ENCODE data around the gene ADIPOR1. TPM values are rescaled to one million over a fixed set of nuclear protein-coding genes. Genes with fewer than 3 reads are reported as not detected.

Gene ADIPOR1
- polyA plus RNA-seq, 1 of the 3 experiments (the other 2 are of a cell fraction), result 82.2 TPM

DNA sequence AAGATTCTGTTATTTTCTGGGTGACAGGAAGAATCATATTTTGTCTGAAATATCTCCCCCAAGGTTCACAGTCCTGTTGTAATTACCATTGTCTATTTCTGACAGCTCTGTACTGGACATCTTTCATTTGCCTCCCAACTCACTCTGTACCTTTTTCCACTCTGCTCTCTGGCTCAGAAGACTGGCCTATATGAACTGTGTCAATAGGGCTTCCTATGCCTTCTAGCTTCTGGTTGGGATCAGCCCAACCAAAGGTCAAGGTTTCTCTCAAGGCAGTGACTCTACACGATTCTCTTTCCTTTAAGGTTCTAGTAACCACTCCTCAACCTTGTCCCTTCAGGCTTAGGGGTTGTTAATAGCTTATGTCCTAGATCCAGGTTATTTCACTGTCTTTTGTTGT is 48.6 kb downstream of the ADIPOR1 start:
- H3K4me3 ChIP-seq (ENCODE audit: low read depth in 2 of 2, low read length in 1 of 2), result no peak overlapping the region
- H3K9me3 ChIP-seq, result no peaks in the 10 kb centered on the region
- no peak for TF ChIP-seq SIN3A (IDR thresholded peaks at IDR 0.05; ENCODE audit: borderline replicate concordance, low read depth, low read length)
- no peak for TF ChIP-seq CTCF (IDR thresholded peaks at IDR 0.05)
- TF ChIP-seq ZBTB33 (IDR thresholded peaks at IDR 0.05; ENCODE audit: borderline replicate concordance, low read depth), result no peak
- TF ChIP-seq TEAD4 (IDR thresholded peaks at IDR 0.05; ENCODE audit: borderline replicate concordance, insufficient read depth), result no peak
- TF ChIP-seq RAD21 (IDR thresholded peaks at IDR 0.05; ENCODE audit: low read length), result no peak
- no peak for TF ChIP-seq MAX (IDR thresholded peaks at IDR 0.05; ENCODE audit: low read depth)
- no peak for TF ChIP-seq CHD2 (IDR thresholded peaks at IDR 0.05; ENCODE audit: low read length, partially characterized antibody)
- no peaks in the 10 kb centered on the region for H3K79me2 ChIP-seq (ENCODE audit: insufficient read depth)
- H4K20me1 ChIP-seq (ENCODE audit: insufficient read depth), result no peaks in the 10 kb centered on the region
- no peaks in the 10 kb centered on the region for H3K4me1 ChIP-seq (ENCODE audit: control insufficient read depth in 1 of 2, insufficient read depth in 2 of 2, low read depth in 1 of 2, low read length in 1 of 2)
- H3K36me3 ChIP-seq (replicated peaks in 1 of 2; ENCODE audit: control insufficient read depth in 1 of 2, insufficient read depth in 2 of 2, low read length in 1 of 2), result peaks cover 57 to 76% of the 10 kb centered on the region in 2 experiments
- H3K27ac ChIP-seq (ENCODE audit: low read depth in 2 of 2, low read length in 1 of 2), result no peak overlapping the region
- CTCF ChIA-PET, result no interaction called here
- H3K9me2 ChIP-seq, result no peaks in the 10 kb centered on the region
- POLR2A ChIA-PET, result no interaction called here
- no peaks in the 10 kb centered on the region for H3K27me3 ChIP-seq (ENCODE audit: insufficient read depth)
- no peak overlapping the region for H3K9ac ChIP-seq
- no peaks in the 10 kb centered on the region for H3F3A ChIP-seq (replicated peaks; ENCODE audit: insufficient read depth)
- WGBS (ENCODE audit: low lambda C conversion rate), result 77% methylated on average over 1 of the region's 1 CpG
- no peak overlapping the region for H2AFZ ChIP-seq (ENCODE audit: low read depth)
- no peak for DNase-seq
- no peak overlapping the region for H3K4me2 ChIP-seq

DNA sequence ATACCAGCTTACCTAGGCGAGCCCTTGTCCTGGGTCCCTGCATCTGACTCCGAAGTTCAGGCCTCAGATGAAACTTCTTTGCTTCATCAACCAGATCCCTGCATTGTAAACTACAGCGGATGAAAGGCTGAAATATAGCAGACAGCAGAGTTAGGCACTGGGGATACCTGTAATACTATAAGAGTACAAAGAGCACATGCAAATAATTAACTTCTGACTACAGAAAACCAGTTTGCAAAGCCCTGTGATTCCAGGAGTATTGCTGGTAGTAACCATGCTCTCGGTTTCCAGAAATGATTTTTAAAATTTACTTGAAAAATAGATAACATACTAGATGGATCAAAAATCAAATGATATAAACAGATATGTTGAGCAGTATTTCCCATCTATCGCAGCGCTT is 49.1 kb downstream of the ADIPOR1 start:
- H3K27me3 ChIP-seq (ENCODE audit: insufficient read depth), result no peaks in the 10 kb centered on the region

More for the DNA sequence above, 49.1 kb downstream of the ADIPOR1 start:
- H4K20me1 ChIP-seq (ENCODE audit: insufficient read depth), result no peaks in the 10 kb centered on the region
- DNase-seq, result no peak
- no peak overlapping the region for H3K4me2 ChIP-seq
- H3K9me3 ChIP-seq, result no peaks in the 10 kb centered on the region
- peaks cover 59 to 75% of the 10 kb centered on the region in 2 experiments for H3K36me3 ChIP-seq (replicated peaks in 1 of 2; ENCODE audit: control insufficient read depth in 1 of 2, insufficient read depth in 2 of 2, low read length in 1 of 2)
- TF ChIP-seq POLR2AphosphoS5 (IDR thresholded peaks at IDR 0.05; ENCODE audit: low read depth, low read length), result no peak
- TF ChIP-seq FOXJ3 (CRISPR knock-in tag; IDR thresholded peaks at IDR 0.05), result no peak
- no peak for TF ChIP-seq REST (IDR thresholded peaks at IDR 0.05; ENCODE audit: low read depth, low read length)
- TF ChIP-seq NRF1 (IDR thresholded peaks at IDR 0.05; ENCODE audit: low read depth, low read length), result no peak
- TF ChIP-seq FOSL2 (IDR thresholded peaks at IDR 0.05; ENCODE audit: borderline replicate concordance, low read depth), result no peak
- TF ChIP-seq, protein P1, sequence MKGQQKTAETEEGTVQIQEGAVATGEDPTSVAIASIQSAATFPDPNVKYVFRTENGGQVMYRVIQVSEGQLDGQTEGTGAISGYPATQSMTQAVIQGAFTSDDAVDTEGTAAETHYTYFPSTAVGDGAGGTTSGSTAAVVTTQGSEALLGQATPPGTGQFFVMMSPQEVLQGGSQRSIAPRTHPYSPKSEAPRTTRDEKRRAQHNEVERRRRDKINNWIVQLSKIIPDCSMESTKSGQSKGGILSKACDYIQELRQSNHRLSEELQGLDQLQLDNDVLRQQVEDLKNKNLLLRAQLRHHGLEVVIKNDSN (IDR thresholded peaks at IDR 0.05; ENCODE audit: borderline replicate concordance, low read depth), result no peak
- TF ChIP-seq FOXM1 (IDR thresholded peaks at IDR 0.05; ENCODE audit: low read depth), result no peak
- no peak for TF ChIP-seq GABPA (IDR thresholded peaks at IDR 0.05; ENCODE audit: low read depth)
- no peak for TF ChIP-seq MXI1 (IDR thresholded peaks at IDR 0.05; ENCODE audit: low read depth, low read length)
- TF ChIP-seq, protein P2, sequence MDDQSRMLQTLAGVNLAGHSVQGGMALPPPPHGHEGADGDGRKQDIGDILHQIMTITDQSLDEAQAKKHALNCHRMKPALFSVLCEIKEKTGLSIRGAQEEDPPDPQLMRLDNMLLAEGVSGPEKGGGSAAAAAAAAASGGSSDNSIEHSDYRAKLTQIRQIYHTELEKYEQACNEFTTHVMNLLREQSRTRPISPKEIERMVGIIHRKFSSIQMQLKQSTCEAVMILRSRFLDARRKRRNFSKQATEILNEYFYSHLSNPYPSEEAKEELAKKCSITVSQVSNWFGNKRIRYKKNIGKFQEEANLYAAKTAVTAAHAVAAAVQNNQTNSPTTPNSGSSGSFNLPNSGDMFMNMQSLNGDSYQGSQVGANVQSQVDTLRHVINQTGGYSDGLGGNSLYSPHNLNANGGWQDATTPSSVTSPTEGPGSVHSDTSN (IDR thresholded peaks at IDR 0.05), result no peak
- H3K4me3 ChIP-seq (ENCODE audit: low read depth in 2 of 2, low read length in 1 of 2), result no peak overlapping the region
- H3K79me2 ChIP-seq (ENCODE audit: insufficient read depth), result no peaks in the 10 kb centered on the region
- WGBS (ENCODE audit: low lambda C conversion rate), result 96% methylated on average over 6 of the region's 6 CpGs
- H3K9ac ChIP-seq, result no peak overlapping the region
- no peak overlapping the region for H3K27ac ChIP-seq (ENCODE audit: low read depth in 2 of 2, low read length in 1 of 2)
- CTCF ChIA-PET, result interaction anchor here (0.6 kb wide), 1 partner anchor 13 kb away, joined by 3 read pairs; no protein-coding TSS in a partner anchor
- no peak overlapping the region for H2AFZ ChIP-seq (ENCODE audit: low read depth)
- H3K9me2 ChIP-seq, result no peaks in the 10 kb centered on the region
- no peaks in the 10 kb centered on the region for H3F3A ChIP-seq (replicated peaks; ENCODE audit: insufficient read depth)
- POLR2A ChIA-PET, result no interaction called here
- no peaks in the 10 kb centered on the region for H3K4me1 ChIP-seq (ENCODE audit: control insufficient read depth in 1 of 2, insufficient read depth in 2 of 2, low read depth in 1 of 2, low read length in 1 of 2)

Data from SK-N-SH (cell line).